ENCODE results near the gene CARD11. TPM values are rescaled to one million over a fixed set of nuclear protein-coding genes. Genes with fewer than 3 reads are reported as not detected.
"Not testable (repeated sequence)": the region's sequence is repeated elsewhere in the genome, so short reads cannot be mapped to it uniquely, and the experiment has no call there.

The CARD11 gene
- total RNA-seq, 1 donor from 2014 or later: 0.32 TPM

GRCh38 chr7:2969398-2970306 lies 74.0 kb downstream of the CARD11 start:
- DNase-seq (ENCODE audit: low spot score): peak; percentile 6
- intact Hi-C loops (cut with DNase I): loop anchor here (10.0 kb wide), 1 partner anchor 65 kb away; no protein-coding TSS in a partner anchor

- intact Hi-C loops (cut with DNase I): no loop called here
- DNase-seq (ENCODE audit: low spot score): no peak
These were observed 74.9 kb downstream of the CARD11 start for GRCh38 chr7:2968616-2969397.

- peak; percentile 38 for DNase-seq (ENCODE audit: low spot score)
- intact Hi-C loops (cut with DNase I): no loop called here
These were observed 75.5 kb downstream of the CARD11 start for GRCh38 chr7:2968176-2968575.

GRCh38 chr7:2967705-2968104 lies 76.0 kb downstream of the CARD11 start:
- intact Hi-C loops (cut with DNase I): no loop called here
- peak; percentile 33 for DNase-seq (ENCODE audit: low spot score)

- DNase-seq (ENCODE audit: low spot score): peak; percentile 29
- intact Hi-C loops (cut with DNase I): no loop called here
These were observed 76.4 kb downstream of the CARD11 start for GRCh38 chr7:2967253-2967652.

- peak; percentile 24 for DNase-seq (ENCODE audit: low spot score)
- intact Hi-C loops (cut with DNase I): no loop called here
These were observed 77.1 kb downstream of the CARD11 start for GRCh38 chr7:2966466-2967078.

- peak; percentile 12 for DNase-seq (ENCODE audit: low spot score)
- intact Hi-C loops (cut with DNase I): no loop called here
These were observed 77.9 kb downstream of the CARD11 start for GRCh38 chr7:2965745-2966270.

- DNase-seq (ENCODE audit: low spot score): no peak
- intact Hi-C loops (cut with DNase I): no loop called here
These were observed 78.4 kb downstream of the CARD11 start for GRCh38 chr7:2965301-2965700.

- intact Hi-C loops (cut with DNase I): no loop called here
These were observed 79.5 kb downstream of the CARD11 start for GRCh38 chr7:2964208-2964607.

GRCh38 chr7:2962865-2963264 lies 80.8 kb downstream of the CARD11 start:
- intact Hi-C loops (cut with DNase I): no loop called here

More at GRCh38 chr7:2964208-2964607, 79.5 kb downstream of the CARD11 start:
- DNase-seq (ENCODE audit: low spot score): no peak

GRCh38 chr7:2959828-2960599 lies 83.7 kb downstream of the CARD11 start:
- intact Hi-C loops (cut with DNase I): no loop called here

More at GRCh38 chr7:2962865-2963264, 80.8 kb downstream of the CARD11 start:
- no peak for DNase-seq (ENCODE audit: low spot score)

GRCh38 chr7:2959103-2959680 lies 84.5 kb downstream of the CARD11 start:
- intact Hi-C loops (cut with DNase I): no loop called here
- peak; percentile 44 for DNase-seq (ENCODE audit: low spot score)

More at GRCh38 chr7:2959828-2960599, 83.7 kb downstream of the CARD11 start:
- DNase-seq (ENCODE audit: low spot score): peak; percentile 36

- DNase-seq (ENCODE audit: low spot score): peak; percentile 14
- intact Hi-C loops (cut with DNase I): no loop called here
These were observed 85.1 kb downstream of the CARD11 start for GRCh38 chr7:2958416-2959102.

GRCh38 chr7:2957369-2957727 lies 86.3 kb downstream of the CARD11 start:
- intact Hi-C loops (cut with DNase I): not testable (repeated sequence)
- DNase-seq (ENCODE audit: low spot score): peak; percentile 6

- intact Hi-C loops (cut with DNase I): no loop called here
These were observed 86.9 kb downstream of the CARD11 start for GRCh38 chr7:2956526-2957368.

GRCh38 chr7:2956076-2956475 lies 87.6 kb downstream of the CARD11 start:
- intact Hi-C loops (cut with DNase I): no loop called here
- peak; percentile 19 for DNase-seq (ENCODE audit: low spot score)

More at GRCh38 chr7:2956526-2957368, 86.9 kb downstream of the CARD11 start:
- peak; percentile 56 for DNase-seq (ENCODE audit: low spot score)

GRCh38 chr7:2955269-2955668 lies 88.4 kb downstream of the CARD11 start:
- DNase-seq (ENCODE audit: low spot score): peak; percentile 10
- intact Hi-C loops (cut with DNase I): no loop called here
